NOMO-1 treated with dmso at 0.1 percent for 144 hours (cell line): Measurements from ENCODE around the gene TKTL2.
A peak's percentile ranks its signal among the peaks of the same experiment; 100 is the strongest.

Experiments used
- DNase-seq: peaks from one replicate; lab custom pipeline; 2025; ENCODE audit not compliant: unreplicated experiment; lab: John Stamatoyannopoulos, UW

The TKTL2 gene, protein sequence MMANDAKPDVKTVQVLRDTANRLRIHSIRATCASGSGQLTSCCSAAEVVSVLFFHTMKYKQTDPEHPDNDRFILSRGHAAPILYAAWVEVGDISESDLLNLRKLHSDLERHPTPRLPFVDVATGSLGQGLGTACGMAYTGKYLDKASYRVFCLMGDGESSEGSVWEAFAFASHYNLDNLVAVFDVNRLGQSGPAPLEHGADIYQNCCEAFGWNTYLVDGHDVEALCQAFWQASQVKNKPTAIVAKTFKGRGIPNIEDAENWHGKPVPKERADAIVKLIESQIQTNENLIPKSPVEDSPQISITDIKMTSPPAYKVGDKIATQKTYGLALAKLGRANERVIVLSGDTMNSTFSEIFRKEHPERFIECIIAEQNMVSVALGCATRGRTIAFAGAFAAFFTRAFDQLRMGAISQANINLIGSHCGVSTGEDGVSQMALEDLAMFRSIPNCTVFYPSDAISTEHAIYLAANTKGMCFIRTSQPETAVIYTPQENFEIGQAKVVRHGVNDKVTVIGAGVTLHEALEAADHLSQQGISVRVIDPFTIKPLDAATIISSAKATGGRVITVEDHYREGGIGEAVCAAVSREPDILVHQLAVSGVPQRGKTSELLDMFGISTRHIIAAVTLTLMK

DNA sequence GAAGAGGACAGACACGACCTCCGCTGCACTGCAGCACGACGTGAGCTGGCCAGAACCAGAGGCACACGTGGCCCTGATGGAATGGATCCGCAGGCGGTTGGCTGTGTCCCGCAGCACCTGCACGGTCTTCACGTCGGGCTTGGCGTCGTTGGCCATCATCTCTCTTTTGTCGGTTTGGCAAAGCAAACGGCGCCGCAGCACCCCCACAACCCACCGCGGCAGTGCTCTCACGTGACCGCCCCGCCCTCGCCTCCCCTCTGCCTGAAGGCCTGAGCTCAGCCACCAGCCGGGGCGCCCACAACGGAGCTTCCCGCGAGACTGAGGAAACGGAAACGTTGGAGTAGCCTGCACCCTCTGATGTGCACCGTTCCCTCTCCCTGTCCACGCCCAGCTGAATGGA, at the start of gene TKTL2:
Gene TKTL2, minus strand, starts transcription at position 179 of the 400 bp plus-strand sequence. Its CDS starts 20 bp downstream, at position 159.
- no peak for DNase-seq

DNA sequence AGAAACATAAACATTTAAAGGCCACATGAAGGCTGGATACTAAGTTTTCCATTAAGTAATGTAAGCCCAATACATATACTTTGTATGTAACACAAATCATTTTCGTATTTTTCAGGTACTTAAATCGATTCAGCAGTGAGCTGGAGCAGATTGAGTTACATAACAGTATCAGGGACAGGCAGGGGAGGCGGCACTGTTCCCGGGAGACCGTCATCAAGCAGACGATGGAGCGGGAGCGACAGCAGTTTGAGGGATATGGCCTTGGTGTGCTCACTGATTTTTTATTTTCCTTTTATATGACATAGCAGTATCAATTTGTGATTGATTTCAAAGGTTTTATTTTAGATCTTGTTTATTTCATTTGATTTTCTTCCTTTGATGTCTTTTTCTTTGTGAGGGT, 41.6 kb upstream of the TKTL2 start:
- no peak for DNase-seq

DNA sequence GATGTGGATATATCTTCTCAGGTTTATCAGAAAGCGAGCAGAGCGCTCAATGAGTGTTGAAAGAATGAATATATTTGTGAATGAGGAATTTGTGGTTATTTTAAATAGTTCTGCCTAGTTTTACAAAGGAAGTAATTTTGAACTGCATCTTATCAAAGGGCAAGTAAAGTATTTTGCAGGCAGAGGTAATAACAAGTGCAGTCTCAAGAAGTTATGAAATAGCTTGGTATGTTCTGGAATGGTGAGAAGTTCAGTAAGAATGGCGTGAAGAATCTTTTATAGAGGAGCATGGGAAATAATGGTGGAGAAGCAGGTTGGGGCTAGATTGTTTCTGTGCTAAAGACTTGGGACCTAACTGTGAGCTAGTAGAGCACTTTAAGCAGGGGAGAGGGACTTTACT, 31.8 kb upstream of the TKTL2 start:
- DNase-seq: peak; percentile 15

DNA sequence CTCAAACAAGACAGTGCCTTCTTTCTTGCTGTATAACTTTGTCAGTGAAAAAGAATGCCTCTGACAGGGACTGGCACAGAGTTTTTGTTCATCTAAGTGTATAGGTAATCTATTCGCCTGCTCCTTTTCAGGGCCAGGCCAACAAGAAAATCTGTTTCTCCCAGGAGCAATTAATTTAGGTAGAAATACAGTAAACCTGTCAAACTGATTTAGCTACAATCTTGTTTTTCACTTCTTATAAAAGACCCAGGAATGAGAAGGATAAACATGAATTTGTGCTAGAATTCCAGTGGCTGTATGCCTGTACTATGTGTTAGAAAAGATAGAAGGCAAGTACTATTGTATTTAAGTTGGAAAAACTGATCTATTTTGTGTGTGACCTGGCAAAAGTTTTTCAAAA, 27.0 kb upstream of the TKTL2 start:
- DNase-seq: no peak

DNA sequence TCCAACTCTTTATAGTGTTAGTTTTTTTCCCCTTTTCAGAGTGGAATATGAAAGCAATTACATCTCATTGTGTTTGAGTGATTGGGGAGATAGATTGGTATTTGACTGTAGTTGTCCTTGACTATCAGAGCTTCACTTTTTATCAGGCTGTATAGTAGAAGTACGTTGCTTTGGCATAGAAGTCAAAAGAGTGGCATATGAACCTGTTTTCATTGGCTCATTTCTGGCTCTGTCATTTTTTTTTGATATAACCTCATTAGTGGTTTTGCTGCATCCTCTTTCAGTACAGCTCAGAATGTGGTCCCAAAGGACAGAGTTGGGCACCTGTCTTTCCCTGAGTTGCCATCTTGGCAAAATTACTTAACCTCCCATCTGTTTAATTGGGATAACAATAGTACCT, 22.3 kb upstream of the TKTL2 start:
- peak; percentile 7 for DNase-seq

DNA sequence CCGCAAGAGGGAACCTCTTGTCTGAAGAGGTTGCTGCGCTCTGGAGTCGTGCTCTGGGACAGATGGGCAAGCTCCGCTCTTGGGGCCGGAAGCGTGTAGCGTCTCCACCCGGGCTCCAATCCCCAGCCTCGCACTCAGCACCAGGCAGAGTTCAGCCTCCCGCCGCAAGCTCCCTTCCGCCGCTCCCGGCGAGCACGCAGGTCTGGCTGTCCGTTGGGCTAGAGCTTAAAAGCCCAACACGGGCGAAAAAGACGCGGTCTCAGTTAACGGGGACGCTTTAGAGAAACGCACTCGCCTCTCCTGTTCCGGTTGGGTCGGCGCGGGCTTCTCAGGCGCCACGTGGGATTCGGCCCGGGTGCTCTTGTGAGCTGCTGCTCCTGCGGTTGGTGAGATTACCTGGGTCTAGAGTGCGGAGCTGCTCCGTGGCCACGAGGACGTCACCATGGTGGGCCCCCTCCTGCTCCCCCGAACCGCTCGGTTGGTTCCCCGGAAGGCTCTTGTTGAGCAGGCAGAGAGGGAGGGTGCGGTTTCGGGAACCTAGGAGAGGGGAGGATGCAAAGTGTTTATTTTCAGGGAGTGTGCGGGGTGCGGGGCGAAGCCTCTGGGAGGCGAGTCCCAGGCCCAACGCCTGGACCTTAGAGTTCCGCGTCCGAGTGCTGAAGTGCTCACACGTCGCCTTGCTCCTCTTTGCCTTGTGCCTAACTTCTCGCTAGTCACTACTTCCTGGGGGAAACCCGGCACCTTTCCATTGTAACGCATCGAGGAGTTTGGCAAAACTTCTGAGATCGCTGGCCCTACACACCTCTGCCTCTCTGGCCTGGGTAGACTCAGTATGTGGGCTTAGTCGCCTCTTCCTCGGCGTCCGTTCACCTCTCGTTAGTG, 21.0 kb upstream of the TKTL2 start, which contains the start of gene TMA16:
Gene TMA16, plus strand, starts transcription at position 331 of the 882 bp plus-strand sequence. Its CDS starts 112 bp downstream, at position 443.
- peak; percentile 83 for DNase-seq

DNA sequence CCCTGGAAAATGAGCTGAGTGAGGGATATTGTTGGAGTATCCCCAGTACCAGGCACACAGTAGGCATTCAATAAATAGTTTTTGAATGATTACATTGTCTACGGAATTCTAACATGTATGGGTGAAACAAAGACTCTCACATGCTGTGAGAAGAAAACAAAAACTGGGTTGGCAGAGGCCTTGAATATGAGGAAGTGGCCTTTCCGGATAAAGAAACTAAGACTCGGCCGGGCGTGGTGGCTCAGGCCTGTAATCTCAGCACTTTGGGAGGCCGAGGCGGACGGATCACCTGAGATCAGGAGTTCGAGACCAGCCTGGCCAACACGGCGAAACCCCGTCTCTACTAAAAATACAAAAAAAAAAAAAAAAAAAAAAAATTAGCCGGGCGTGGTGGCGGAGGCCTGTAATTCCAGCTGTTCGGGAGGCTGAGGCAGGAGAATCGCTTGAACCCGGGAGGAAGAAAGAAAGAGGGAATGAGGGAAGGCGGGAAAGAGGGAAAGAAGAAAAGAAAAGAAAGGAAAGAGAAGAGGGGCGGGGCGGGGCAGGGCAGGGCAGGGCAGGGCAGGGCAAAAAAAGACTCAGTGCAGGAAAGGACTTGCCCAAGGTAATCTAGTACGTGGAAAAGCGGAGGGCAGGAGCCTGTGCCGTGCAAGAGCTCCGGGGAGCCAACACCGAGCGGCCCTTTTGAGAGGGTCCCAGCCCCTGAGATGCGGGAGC, 20.2 kb upstream of the TKTL2 start:
- peak; percentile 46 for DNase-seq

DNA sequence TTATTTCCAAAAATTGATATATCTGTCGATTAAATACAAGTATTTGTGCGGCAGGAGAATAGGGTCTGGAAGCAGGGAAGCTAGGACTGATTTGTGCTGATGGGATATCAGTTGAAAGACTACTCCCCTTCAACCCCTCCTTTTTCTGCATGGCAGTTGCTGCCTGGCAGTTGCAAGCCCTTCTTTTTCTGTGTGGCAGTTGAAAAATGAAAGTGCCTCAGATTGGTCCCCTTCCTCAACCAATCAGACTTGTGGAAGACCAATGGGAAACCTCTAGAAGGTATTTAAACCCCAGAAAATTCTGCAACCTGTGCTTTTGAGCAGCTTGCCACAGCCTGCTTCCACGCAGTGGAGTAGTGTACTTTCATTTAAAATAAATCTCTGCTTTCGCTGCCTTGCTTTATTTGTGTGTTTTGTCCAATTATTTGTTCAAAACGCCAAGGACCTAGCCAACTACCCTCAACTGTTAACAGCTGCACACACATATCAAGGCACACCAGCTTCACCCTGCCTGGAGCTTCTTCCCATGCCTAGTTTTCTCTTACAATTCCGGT, 19.5 kb upstream of the TKTL2 start:
- DNase-seq: no peak

DNA sequence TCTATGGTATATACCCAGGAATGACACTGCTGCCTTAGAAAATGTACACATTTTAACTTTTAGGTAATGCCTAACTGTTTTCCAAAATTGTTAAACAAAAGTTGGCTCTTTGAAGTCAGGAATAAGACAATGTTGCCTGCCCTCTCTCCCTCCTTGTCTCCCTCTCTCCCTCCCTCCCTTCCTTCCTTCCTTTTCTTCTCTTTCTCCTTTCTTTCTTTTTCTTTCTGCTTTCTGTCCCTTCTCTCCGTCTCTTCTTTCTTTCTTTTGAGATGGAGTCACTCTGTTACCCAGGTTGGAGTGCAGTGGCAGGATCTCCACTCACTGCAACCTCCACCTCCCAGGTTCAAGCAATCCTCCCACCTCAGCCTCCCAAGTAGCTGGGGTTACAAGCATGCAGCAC, 16.4 kb upstream of the TKTL2 start:
- no peak for DNase-seq

DNA sequence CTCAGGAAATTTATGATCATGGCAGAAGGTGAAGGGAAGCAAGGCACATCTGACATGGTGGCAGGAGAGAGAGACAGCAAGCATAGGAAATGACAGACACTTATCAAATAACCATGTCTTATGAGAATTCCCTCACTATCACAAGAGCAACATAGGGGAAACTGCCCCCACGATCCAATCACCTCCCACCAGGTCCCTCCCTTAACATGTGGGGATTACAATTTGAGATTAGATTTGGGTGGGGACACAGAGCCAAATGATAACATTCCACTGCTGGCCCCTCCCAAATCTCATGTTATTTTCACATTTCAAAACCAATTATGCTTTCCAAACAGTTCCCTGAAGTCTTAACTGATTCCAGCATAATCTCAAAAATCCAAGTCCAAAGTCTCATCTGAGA, 12.8 kb upstream of the TKTL2 start:
- no peak for DNase-seq

DNA sequence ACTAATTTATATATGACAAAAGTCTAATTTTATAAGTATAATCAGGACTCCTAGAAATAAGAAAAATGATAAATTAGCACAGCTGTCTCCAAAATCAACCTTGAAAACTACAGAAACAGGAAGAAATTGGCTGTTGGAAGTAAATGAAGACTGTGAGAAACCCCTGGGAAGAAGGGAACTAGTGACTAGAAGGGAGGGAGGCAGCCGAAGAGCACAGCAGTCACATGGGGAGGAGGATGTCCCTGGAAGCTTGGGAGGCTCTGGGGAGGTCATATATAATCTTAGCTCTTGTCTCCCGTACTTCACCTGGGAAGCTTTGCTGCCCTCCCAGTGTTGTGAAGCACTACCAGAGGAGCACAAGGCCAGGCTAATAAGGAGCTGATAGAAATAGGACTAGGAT, 12.0 kb upstream of the TKTL2 start:
- DNase-seq: no peak

DNA sequence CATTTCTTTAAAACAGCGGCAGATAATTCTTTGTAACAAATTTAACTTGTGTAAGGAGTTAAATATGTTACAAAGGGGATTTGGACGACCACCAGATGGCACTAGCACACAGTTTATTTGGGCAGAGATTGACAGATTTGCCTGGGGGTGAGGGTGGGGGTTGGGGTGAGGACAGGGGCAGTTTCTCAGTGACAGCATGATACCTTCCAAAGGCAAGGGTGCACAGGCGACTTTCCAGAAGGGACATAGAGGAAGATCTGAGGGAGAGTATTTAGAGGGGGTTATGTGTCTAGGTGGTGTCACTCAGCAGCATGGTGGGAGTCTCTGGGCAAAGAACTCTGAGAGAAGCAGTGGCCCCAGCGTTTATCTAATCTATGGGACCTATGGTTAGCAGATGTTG, 11.4 kb upstream of the TKTL2 start:
- DNase-seq: no peak

DNA sequence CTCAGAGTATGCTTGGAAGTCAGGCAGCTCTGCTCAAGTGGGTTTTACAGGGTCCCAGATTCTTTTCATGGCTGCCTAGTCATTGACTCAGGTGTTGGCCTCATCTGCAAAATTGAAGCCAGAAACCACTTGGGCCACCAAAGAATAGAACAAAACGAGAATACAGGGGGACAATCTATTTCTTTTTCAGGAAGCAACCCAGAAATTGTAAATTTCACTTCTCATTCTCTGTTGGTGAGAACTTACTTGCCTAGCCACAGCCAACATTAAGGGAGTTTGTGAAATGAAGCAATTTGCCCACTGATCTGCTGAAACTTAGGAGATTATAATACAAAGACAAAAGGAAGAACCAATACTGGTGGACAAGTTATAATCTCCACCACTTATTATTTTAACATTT, 8.6 kb upstream of the TKTL2 start:
- DNase-seq: peak; percentile 65

DNA sequence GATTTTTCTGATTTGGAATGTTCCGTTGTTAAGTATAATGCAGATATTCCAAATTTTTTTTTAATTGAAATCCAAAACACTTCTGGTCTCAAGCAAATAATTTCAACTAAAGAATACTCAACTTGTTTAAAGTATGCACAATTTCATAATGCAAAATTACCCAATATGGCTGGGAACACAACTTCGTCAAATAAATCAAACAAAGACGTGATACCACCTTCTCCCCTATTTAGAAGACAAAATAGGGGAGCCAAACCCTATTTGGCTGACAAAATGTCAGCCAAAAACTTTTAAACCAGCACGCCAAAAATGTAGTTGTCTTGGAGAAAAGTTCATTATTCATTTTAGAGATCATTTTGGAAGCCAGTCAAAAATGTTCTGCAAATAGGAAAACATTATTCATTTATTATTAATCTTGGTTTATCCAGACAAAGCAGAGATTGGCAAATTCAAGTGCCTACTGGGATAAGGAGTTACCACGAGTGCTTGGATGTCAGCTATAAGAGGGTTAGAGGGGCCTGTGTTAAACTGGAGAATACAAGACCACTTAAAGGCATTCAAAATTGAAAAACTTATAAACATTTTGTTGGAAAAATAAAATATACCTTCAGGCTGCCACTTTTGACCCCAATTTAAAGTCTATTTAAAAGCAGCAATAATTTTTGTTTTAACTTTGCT, 3.3 kb upstream of the TKTL2 start:
- DNase-seq: no peak

DNA sequence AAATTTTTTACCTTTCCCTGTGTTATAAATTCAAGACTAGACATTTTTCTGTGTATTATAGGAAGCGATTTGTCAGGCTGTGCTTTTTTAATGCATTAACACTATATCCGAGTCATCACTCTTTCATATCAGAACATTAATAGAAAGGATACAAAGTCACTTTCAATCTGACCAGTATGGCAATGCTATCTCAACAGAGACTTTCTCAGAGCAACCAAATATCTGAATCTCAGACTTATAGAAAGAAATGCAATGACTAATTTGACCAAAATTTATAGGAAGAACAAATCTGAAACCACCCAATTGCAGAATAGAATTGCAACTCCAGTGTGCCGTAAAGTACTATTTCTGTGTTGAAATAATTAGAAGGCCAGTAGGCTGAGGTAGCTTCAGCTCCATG, 473 bp upstream of the TKTL2 start:
- DNase-seq: no peak

DNA sequence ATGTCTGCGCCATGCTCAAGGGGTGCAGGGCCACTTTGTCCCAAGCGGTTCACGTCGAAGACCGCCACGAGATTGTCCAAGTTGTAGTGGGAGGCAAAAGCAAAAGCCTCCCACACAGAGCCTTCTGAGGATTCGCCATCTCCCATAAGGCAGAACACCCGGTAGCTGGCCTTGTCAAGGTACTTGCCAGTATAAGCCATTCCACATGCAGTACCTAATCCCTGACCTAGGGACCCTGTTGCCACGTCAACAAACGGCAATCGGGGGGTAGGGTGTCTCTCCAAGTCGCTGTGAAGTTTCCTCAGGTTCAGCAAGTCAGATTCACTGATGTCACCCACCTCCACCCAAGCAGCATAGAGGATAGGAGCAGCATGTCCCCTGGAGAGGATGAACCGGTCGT, 424 bp downstream of the TKTL2 start:
- no peak for DNase-seq

DNA sequence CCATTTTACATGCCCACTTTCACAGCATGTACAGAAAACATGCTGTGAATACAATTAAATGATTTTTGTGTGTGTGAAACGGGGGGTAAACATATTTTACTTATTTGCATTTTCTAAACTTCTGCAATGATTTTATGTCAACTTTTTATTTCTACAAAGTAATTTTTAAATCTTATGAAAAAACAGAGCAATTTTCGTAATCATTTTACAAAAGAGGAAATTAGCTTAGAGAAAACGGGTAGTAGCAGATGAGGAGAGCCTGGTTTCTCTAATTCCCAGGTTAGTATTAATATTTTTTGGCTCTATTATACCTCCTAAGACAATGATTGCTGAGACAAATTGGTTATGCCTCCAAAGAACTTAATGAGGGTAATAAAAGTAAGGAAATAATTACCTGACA, 3.2 kb downstream of the TKTL2 start:
- no peak for DNase-seq

DNA sequence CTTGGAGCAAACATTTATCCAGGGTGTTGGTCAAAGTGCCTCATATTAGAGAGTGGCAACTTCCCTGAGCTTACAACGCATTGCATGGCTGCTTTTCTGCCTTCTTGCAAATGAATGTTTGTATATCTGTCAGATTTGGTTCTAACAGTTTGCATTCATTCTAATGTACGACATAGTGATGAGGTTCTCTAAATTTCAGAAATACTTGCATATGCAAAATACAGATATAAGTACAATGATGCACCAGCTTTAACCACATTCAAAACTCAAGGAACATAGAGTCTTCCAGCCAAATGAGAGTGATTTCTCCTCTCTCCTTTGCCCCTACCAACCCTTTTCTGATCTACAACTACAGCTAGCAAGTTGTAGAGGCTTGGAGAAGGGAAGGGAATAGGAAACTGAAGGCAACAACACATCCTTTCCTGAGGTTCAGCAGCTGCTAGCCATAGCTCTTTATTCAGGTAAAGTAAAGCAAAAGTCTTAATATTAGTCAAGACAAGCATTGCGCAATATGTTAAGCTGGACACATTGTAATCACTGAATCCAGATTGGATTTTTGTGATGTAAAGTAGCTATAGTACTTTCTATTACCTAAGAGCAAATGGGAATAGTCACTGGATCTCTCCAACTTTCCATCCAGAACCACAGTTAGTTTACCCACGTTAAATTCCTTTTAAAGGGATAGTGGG, 6.3 kb downstream of the TKTL2 start:
- no peak for DNase-seq

DNA sequence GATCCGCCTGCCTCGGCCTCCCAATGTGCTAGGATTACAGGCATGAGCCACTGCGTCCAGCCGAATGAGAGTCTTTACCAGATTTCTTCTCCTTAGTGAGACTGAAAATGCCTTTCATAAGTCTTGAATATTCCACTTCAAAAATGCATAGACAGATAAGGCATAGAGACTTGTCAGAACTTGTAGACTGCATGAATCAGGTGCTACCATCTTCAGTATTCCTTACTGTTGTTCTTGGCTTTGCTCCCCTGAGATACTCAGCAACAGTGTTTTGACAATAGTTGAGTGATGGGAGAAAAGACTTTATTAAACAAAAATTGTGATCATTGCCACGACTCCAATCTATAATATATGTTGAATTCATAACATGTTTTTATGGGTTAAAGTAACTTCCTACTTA, 11.0 kb downstream of the TKTL2 start:
- no peak for DNase-seq
